ENCODE measurements around the gene CSNK2A2.

GRCh38 chr16:58152246-58152868, 45.5 kb downstream of the CSNK2A2 start:
- TF ChIP-seq EZH2 (IDR thresholded peaks at IDR 0.05) (no peak), POLR2AphosphoS5 (IDR thresholded peaks at IDR 0.05; ENCODE audit: borderline replicate concordance, low read depth, low read length) (no peak)
